Lung (tissue), 12 donors: ENCODE data around the gene PTX4. TPM values are rescaled to one million over a fixed set of nuclear protein-coding genes. Genes with fewer than 3 reads are reported as not detected.
A peak's percentile ranks its signal among the peaks of the same experiment; 100 is the strongest.

Source experiments
- ATAC-seq: fragments of 200-7000 bp; cut with Tn5 transposase; one replicate; pipeline ENCODE4 v1.9.1; 2020; ENCODE audit warnings: moderate number of reproducible peaks; ENCODE audit not compliant: insufficient read depth, low FRiP score
- DNase-seq, 3 donors: peaks; one replicate each; pipeline ENCODE4 v3.0.0-alpha.2; 2013 to 2017
- H3K27ac ChIP-seq, 2 donors: one replicate each; pipeline ENCODE4 v1.5.1; 2013; ENCODE audit warnings: mild to moderate bottlenecking in 2 of 2, moderate library complexity in 2 of 2, control low read depth in 1 of 2, inconsistent platforms in 1 of 2, low read depth in 1 of 2, low read length in 1 of 2
- H3K27me3 ChIP-seq, 3 donors: one replicate each; pipeline ENCODE4 v1.5.1; 2013; ENCODE audit warnings: low read length in 2 of 3; ENCODE audit not compliant: control insufficient read depth in 3 of 3, insufficient read depth in 3 of 3
- H3K36me3 ChIP-seq, 4 donors: one replicate each; pipeline ENCODE4 v1.5.1; 2013; ENCODE audit warnings: low read length in 4 of 4, mild to moderate bottlenecking in 1 of 4, moderate library complexity in 1 of 4; ENCODE audit not compliant: control insufficient read depth in 4 of 4, insufficient read depth in 4 of 4
- H3K4me1 ChIP-seq, 5 donors: one replicate each; pipeline ENCODE4 v1.5.1; 2013; ENCODE audit warnings: low read length in 5 of 5, mild to moderate bottlenecking in 2 of 5, moderate library complexity in 1 of 5; ENCODE audit not compliant: control insufficient read depth in 5 of 5, insufficient read depth in 5 of 5
- H3K4me3 ChIP-seq: one replicate; pipeline ENCODE4 v1.5.1; 2013; ENCODE audit warnings: mild to moderate bottlenecking, control low read depth, moderate library complexity
- H3K9ac ChIP-seq, 2 donors: one replicate each; pipeline ENCODE4 v1.5.1; 2013; ENCODE audit warnings: low read length in 2 of 2, control low read depth in 1 of 2; ENCODE audit not compliant: insufficient read depth in 1 of 2
- H3K9me3 ChIP-seq, 4 donors: one replicate each; pipeline ENCODE4 v1.5.1; 2013; ENCODE audit warnings: low read length in 3 of 4, mild to moderate bottlenecking in 1 of 4, moderate library complexity in 1 of 4; ENCODE audit not compliant: control insufficient read depth in 4 of 4, insufficient read depth in 3 of 4
- CTCF ChIP-seq: IDR thresholded peaks from 2 replicates; pipeline ENCODE4 v1.5.1; 2012; ENCODE audit warnings: mild to moderate bottlenecking; ENCODE audit errors: control extremely low read depth, extremely low read depth
- WGBS, 2 donors: extraction: QIAGEN DNeasy Blood & Tissue Kit; methylation state at CpG; one replicate each; pipeline ENCODE4 v1.1.7; 2013; 5-methylcytosine and 5-hydroxymethylcytosine counted together
- polyA plus RNA-seq, 2 donors: library from polyadenylated mRNA; stranded (reverse); fragments of 200-250 nt; gene quantifications; one replicate each; pipeline ENCODE4 v1.2.1, GENCODE V29; 2013
- total RNA-seq, 2 donors: library from RNA; depleted of rRNA in 1 of 2; stranded (reverse); fragments of >200 nt in 1 of 2; gene quantifications; one replicate each; pipeline ENCODE4 v1.2.1, GENCODE V29; 2014 to 2021
- donor health status: control.
- donor health status: control.
- donor health status: Bipolar disorder and iron deficiency.
- donor health status: healthy.
- donor health status: DM: yes; HTN: yes; CAD: no.

Gene PTX4
- total and polyA plus RNA-seq, 4 donors: 0.02 to 0.31 (median 0.25) TPM; not detected in 1

- peak overlapping the region; percentile 95 for H3K27ac ChIP-seq
- peaks cover 5 to 68% (median 16%) of the 10 kb centered on the region in 5 donors for H3K4me1 ChIP-seq
- no peaks in the 10 kb centered on the region for H3K9me3 ChIP-seq
- H3K4me3 ChIP-seq: no peak overlapping the region
- WGBS, 2 donors: 70 to 80% methylated on average over 10 of the region's 10 CpGs
- no peak for ATAC-seq
- no peaks in the 10 kb centered on the region for H3K27me3 ChIP-seq
- peaks cover 0 to 19% (median 8%) of the 10 kb centered on the region in 4 donors for H3K36me3 ChIP-seq
- no peak for DNase-seq
- TF ChIP-seq CTCF: no peak
- H3K9ac ChIP-seq: no peak overlapping the region
Measured at GRCh38 chr16:1532771-1533170, 44.0 kb upstream of the PTX4 start.

- Histone ChIP-seq H3K36me3 (peaks cover 0 to 14% (median 6%) of the 10 kb centered on the region in 4 donors), H3K9me3 (no peaks in the 10 kb centered on the region), H3K4me3 (no peak overlapping the region), H3K9ac (no peak overlapping the region), H3K4me1 (peaks cover 5 to 66% (median 18%) of the 10 kb centered on the region in 5 donors), H3K27ac (peak overlapping the region; percentile 95), H3K27me3 (no peaks in the 10 kb centered on the region)
- 59 to 70% methylated on average over 28 of the region's 28 CpGs for WGBS, 2 donors
- TF ChIP-seq CTCF: no peak
- DNase-seq (peak in 2 of 3 donors; percentile 40 to 56), ATAC-seq (no peak)
Measured at GRCh38 chr16:1532081-1532760, 43.5 kb upstream of the PTX4 start.

- H3K4me3 ChIP-seq: no peak overlapping the region
- no peaks in the 10 kb centered on the region for H3K9me3 ChIP-seq
- WGBS, 2 donors: 73 to 84% methylated on average over 14 of the region's 14 CpGs
- ATAC-seq: no peak
- H3K36me3 ChIP-seq: peaks cover 0 to 11% (median 2%) of the 10 kb centered on the region in 4 donors
- H3K4me1 ChIP-seq: peaks cover 5 to 60% (median 24%) of the 10 kb centered on the region in 5 donors
- H3K27me3 ChIP-seq: no peaks in the 10 kb centered on the region
- H3K27ac ChIP-seq: peak overlapping the region; percentile 95
- no peak overlapping the region for H3K9ac ChIP-seq
- no peak for DNase-seq
- no peak for TF ChIP-seq CTCF
Measured at GRCh38 chr16:1531638-1531910, 42.8 kb upstream of the PTX4 start.
